HG02798 (cell line): Measurements from ENCODE around the gene ST6GALNAC4.

Source experiments
- ATAC-seq: cut with Tn5 transposase; IDR thresholded peaks from one replicate; pipeline ENCODE4 v1.9.1; 2021; ENCODE audit warnings: mild to moderate bottlenecking; ENCODE audit not compliant: unreplicated experiment, poor library complexity

The ST6GALNAC4 gene

DNA sequence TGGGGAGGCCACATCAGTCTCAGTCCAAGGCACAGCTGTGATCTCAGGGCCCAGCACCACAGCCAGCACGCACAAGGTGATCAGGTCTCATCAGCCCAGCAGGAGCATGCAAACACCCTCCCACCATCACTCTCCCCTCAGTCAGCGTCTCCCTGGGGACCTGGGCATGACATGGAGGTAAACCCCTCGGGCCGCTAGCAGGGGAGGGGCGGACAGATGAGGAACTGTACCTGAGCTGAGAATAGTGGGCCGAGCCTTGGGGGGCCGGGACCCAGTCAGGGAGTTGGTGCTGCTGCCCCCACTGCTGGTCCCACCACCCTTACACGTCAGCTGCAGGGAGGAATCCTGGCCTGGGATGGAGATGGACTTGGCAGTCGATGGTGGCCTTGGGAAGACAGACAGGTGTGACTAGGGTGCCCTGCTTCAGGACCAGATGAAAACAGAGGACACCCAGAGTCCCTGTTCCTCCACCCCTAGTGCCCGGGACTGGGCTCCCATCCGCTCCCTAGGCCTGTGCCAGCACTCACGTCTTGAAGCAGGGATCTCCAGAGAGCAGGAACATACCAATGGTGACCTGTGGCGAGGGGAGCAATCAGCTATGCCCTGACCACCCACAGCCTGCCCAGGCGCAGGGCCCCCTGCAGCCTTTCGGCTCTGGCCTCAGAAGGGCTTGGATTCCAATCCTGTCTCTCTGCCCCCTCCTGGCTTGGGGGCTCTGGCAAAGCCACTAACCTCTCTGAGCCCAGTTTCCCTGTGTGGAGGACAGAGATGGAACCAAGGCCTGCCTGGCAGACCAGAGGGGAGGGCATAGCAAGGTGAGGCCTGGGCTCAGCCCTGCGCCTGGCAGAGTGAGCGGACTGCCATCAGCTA lies 31.2 kb upstream of the ST6GALNAC4 start:
- ATAC-seq, result no peak

DNA sequence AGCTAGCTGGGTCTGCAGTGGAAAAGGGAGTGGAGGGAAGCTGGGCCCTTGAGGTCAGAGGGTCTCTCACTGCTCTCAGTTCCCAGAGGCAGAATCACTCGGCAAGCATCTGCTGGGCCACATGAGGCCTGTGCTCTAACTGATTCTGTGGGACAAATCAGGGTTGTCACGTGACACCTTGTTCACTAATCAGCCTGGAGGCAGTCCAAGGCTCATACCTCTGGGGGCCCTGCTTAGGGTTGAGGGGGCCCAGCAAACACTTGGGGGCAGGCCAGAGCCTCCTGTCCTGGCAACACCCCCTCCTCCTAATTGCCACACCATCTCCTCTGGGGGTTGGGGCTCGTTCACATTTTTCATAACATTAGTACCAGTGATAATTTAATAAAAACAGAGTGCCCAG lies 29.9 kb upstream of the ST6GALNAC4 start:
- ATAC-seq, result no peak

GRCh38 chr9:127945942-127946341 lies 29.1 kb upstream of the ST6GALNAC4 start:
- no peak for ATAC-seq

GRCh38 chr9:127945338-127945737 lies 28.5 kb upstream of the ST6GALNAC4 start:
- ATAC-seq, result no peak

GRCh38 chr9:127944586-127945218 lies 27.9 kb upstream of the ST6GALNAC4 start:
- ATAC-seq, result no peak

- peak; percentile 67 for ATAC-seq
Observed at GRCh38 chr9:127943731-127944144, 26.9 kb upstream of the ST6GALNAC4 start.

DNA sequence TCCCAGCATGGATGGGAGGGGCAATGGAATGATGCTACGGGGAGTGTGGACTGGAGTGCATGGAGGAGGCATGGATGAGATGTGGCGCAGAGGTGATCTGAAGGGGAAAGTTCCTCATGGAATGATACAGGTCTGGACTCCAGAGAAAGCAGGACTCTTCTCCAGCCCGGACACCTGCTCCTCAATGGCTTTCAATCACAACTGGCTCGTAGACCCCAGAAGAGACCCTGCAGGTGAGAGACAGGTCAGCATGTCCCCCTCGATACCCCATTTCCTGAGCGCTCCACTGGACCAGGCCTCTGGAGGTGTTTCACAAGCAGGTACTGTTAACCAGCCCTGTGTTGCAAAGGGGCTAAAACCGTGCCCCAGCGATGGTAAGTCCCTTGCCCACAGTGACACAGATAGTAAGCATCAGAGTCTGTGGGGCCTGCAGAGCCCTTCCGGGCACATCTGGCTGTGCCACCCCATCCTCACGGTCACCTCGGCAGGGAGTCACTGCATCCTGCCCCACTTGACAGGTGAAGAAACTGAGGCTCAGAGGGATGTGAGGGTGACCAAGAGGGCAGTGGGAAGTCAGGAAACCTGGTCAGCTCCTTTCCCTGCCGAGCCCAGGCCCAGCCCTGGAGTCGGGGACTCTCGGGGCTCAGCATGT lies 26.3 kb upstream of the ST6GALNAC4 start:
- ATAC-seq, result no peak

DNA sequence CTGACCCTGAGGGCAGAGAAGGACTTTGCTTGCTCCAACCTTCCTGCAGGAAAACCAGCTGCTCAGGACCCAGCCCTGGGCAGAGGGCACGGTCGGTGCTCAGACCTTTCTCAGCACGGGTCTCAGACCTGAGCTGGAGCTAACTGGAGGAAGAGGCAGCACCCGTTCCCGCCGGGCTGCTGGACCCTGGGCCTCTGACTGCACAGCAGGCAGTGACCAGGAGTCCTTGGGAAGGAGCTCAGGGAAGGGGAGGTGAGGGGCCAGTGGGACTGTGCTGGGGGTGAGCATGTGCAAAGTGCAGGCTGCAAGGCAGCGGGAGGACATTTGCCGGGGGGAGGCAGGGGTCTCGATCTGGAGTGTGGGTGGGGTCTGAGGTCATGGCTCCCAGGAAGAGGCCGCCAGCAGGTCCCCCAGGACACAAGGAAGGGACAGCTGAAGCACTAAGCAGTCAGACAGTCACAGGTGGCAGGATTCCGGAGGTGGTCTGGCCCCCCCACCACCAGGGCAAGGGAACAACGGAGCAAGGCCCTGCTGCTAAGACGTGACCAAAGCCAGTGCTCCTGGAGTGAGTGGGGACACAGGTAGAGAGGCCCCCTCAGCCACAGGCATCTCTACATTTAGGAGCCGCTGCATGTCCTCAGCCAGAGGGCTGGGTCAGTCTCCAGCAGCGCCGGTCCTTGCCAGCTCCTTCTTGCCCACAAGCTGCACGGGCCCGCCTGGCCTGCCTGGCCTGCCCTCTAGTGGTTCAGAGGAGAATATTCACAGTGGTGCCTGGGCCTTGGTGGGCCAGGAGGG lies 25.6 kb upstream of the ST6GALNAC4 start:
- no peak for ATAC-seq

- no peak for ATAC-seq
Observed at GRCh38 chr9:127941961-127942215, 25.0 kb upstream of the ST6GALNAC4 start.

- no peak for ATAC-seq
Observed at GRCh38 chr9:127941062-127941960, 24.5 kb upstream of the ST6GALNAC4 start.

- no peak for ATAC-seq
Observed at GRCh38 chr9:127940593-127940992, 23.8 kb upstream of the ST6GALNAC4 start.

DNA sequence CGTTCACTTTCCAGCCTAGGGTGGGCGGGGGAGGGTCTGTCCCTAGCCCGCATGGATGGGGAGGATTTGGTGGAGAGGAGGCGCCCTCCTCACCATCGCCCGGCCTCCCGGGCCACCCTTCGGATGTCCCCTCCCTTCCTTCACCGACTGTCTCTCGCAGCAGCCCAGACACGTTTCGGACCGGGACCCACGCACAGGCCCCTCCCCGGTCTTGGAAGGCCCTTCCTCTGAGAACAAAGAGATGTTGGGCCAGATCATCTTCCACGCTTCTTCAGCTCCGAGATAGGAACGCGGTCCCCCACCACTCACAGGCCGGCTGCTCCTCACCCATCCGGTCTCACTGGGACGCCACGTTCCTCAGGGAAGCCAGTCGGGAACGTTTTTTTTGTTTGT lies 21.5 kb upstream of the ST6GALNAC4 start:
- ATAC-seq, result no peak

GRCh38 chr9:127937388-127938297 lies 20.8 kb upstream of the ST6GALNAC4 start, which contains the start of gene DPM2:
Gene DPM2, minus strand, starts transcription at chr9:127937854. Its CDS starts 34 bp downstream, at chr9:127937820.
- peak; percentile 91 for ATAC-seq

GRCh38 chr9:127937056-127937387 lies 20.2 kb upstream of the ST6GALNAC4 start:
- no peak for ATAC-seq

- ATAC-seq, result no peak
Observed at GRCh38 chr9:127936347-127936852, 19.6 kb upstream of the ST6GALNAC4 start.

DNA sequence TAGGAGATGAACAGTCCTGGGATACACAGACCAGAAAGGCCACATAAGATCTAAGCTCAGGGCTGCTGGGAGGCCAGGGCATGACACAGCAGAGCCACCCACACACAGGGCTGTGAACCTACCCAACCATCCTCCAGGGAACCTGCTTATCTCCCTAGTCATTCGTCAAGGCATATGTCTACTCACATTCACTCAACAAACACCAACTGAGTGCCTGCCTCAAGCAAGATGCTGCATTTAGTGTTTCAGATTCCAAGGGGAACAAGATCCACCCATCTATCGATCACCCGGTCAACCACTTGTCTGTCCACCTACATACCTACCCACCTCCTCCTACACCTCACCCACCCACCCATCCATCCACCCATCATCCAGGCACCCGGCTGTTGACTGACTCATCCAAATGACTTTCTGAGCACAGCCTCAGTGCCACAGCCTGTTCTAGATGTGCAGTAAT lies 19.0 kb upstream of the ST6GALNAC4 start:
- no peak for ATAC-seq

GRCh38 chr9:127934986-127935385 lies 18.1 kb upstream of the ST6GALNAC4 start:
- ATAC-seq, result no peak

- ATAC-seq, result no peak
Observed at GRCh38 chr9:127934248-127934647, 17.4 kb upstream of the ST6GALNAC4 start.
